Transverse colon (tissue), 4 donors: ENCODE measurements around the gene PLA2G4B.

Experiments
- EP300 ChIP-seq: sonication (generic); formaldehyde crosslinking; IDR thresholded peaks from one replicate; pipeline ENCODE4 v1.6.1; 2017; ENCODE audit warnings: antibody characterized with exemption, low read depth
- POLR2A ChIP-seq: fragments of 450-650 bp; IDR thresholded peaks from one replicate; pipeline ENCODE4 v1.6.1; 2016; ENCODE audit warnings: antibody characterized with exemption, mild to moderate bottlenecking, moderate library complexity
- POLR2AphosphoS5 ChIP-seq, 3 donors: sonication (generic); formaldehyde crosslinking; IDR thresholded peaks; one replicate each; pipeline ENCODE4 v1.6.1; 2016; ENCODE audit warnings: antibody characterized with exemption in 3 of 3
- TF ChIP-seq, protein P1 (sequence below), 5 experiments: fragments of 200-600 bp in 3 of 5; fragments of 450-650 bp in 2 of 5; sonication (generic) in 3 of 5; IDR thresholded peaks; 1 replicate in 2 of 5; 2 replicates in 3 of 5; pipeline ENCODE4 v1.5.1; 2016 to 2017; ENCODE audit warnings: antibody characterized with exemption in 5 of 5, inconsistent platforms in 3 of 5, mild to moderate bottlenecking in 2 of 5, moderate library complexity in 1 of 5

DNA sequence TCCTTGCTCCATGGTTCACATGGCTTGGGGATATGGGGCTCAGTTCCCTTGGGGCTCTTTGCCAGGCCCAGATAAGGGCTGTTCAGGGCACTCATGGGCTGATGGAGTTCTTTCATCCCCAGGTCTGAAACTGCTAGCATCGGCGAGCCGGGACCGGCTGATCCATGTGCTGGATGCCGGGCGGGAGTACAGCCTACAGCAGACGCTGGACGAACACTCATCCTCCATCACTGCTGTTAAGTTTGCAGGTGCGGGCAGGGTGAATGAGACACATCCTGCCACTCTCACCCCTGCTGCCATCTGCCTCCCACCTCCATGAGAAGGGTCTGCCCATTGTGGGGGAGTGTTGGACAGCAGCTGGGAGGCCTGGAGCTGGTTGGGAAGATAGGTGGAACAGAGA is 21.9 kb upstream of the PLA2G4B start:
- TF ChIP-seq, protein P1, sequence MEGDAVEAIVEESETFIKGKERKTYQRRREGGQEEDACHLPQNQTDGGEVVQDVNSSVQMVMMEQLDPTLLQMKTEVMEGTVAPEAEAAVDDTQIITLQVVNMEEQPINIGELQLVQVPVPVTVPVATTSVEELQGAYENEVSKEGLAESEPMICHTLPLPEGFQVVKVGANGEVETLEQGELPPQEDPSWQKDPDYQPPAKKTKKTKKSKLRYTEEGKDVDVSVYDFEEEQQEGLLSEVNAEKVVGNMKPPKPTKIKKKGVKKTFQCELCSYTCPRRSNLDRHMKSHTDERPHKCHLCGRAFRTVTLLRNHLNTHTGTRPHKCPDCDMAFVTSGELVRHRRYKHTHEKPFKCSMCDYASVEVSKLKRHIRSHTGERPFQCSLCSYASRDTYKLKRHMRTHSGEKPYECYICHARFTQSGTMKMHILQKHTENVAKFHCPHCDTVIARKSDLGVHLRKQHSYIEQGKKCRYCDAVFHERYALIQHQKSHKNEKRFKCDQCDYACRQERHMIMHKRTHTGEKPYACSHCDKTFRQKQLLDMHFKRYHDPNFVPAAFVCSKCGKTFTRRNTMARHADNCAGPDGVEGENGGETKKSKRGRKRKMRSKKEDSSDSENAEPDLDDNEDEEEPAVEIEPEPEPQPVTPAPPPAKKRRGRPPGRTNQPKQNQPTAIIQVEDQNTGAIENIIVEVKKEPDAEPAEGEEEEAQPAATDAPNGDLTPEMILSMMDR (IDR thresholded peaks at IDR 0.05) = no peak
- no peak for TF ChIP-seq POLR2A
- no peak for TF ChIP-seq POLR2AphosphoS5 (IDR thresholded peaks at IDR 0.05)
- no peak for TF ChIP-seq EP300
